HG03039 (cell line): ENCODE results near the gene SLCO1C1.
"Not testable (repeated sequence)": the region's sequence is repeated elsewhere in the genome, so short reads cannot be mapped to it uniquely, and the experiment has no call there.

Experiments used
- ATAC-seq: cut with Tn5 transposase; IDR thresholded peaks from one replicate; pipeline ENCODE4 v1.9.1; 2021; ENCODE audit warnings: mild to moderate bottlenecking, moderate library complexity; ENCODE audit not compliant: unreplicated experiment

The SLCO1C1 gene

GRCh38 chr12:20695232-20695631, at the start of gene SLCO1C1:
Gene SLCO1C1, plus strand, starts transcription at chr12:20695332. Its CDS starts 4,245 bp downstream, at chr12:20699577.
- ATAC-seq, result no peak

- ATAC-seq, result no peak
Observed at GRCh38 chr12:20646239-20646827, 48.8 kb upstream of the SLCO1C1 start.

- no peak for ATAC-seq
Observed at GRCh38 chr12:20653871-20654270, 41.3 kb upstream of the SLCO1C1 start.

- no peak for ATAC-seq
Observed at GRCh38 chr12:20656600-20656999, 38.5 kb upstream of the SLCO1C1 start.

GRCh38 chr12:20657496-20657895, 37.6 kb upstream of the SLCO1C1 start:
- no peak for ATAC-seq

- ATAC-seq, result no peak
Observed at GRCh38 chr12:20681334-20681733, 13.8 kb upstream of the SLCO1C1 start.

- ATAC-seq, result no peak
Observed at GRCh38 chr12:20696181-20696905, 1.2 kb downstream of the SLCO1C1 start.

GRCh38 chr12:20701106-20701505, 6.0 kb downstream of the SLCO1C1 start:
- no peak for ATAC-seq

- no peak for ATAC-seq
Observed at GRCh38 chr12:20704860-20705259, 9.7 kb downstream of the SLCO1C1 start.

GRCh38 chr12:20711846-20712245, 16.7 kb downstream of the SLCO1C1 start:
- ATAC-seq, result no peak

- no peak for ATAC-seq
Observed at GRCh38 chr12:20716037-20716436, 20.9 kb downstream of the SLCO1C1 start.

GRCh38 chr12:20716985-20717384, 21.9 kb downstream of the SLCO1C1 start:
- ATAC-seq, result no peak

GRCh38 chr12:20718294-20718693, 23.2 kb downstream of the SLCO1C1 start:
- no peak for ATAC-seq

GRCh38 chr12:20722142-20722541, 27.0 kb downstream of the SLCO1C1 start:
- ATAC-seq, result no peak

- no peak for ATAC-seq
Observed at GRCh38 chr12:20731274-20731673, 36.1 kb downstream of the SLCO1C1 start.

GRCh38 chr12:20740972-20741371, 45.8 kb downstream of the SLCO1C1 start:
- ATAC-seq, result no peak

GRCh38 chr12:20748198-20748597, 53.1 kb downstream of the SLCO1C1 start:
- ATAC-seq, result no peak

GRCh38 chr12:20751046-20751445, 55.9 kb downstream of the SLCO1C1 start:
- ATAC-seq, result no peak

GRCh38 chr12:20777420-20777819, 82.3 kb downstream of the SLCO1C1 start:
- no peak for ATAC-seq

GRCh38 chr12:20778969-20779368, 83.8 kb downstream of the SLCO1C1 start:
- ATAC-seq, result no peak

GRCh38 chr12:20779971-20780370, 84.8 kb downstream of the SLCO1C1 start:
- ATAC-seq, result not testable (repeated sequence)

GRCh38 chr12:20783796-20784357, 88.7 kb downstream of the SLCO1C1 start:
- ATAC-seq, result not testable (repeated sequence)
